Stimulated activated CD8-positive, alpha-beta memory T cell treated with anti-CD3 and anti-CD28 coated beads, Interleukin-4, amount 100 ng/mL, for 24 hours (primary cell): ENCODE data around the gene SLC16A12.
"Not testable (repeated sequence)": the region's sequence is repeated elsewhere in the genome, so short reads cannot be mapped to it uniquely, and the experiment has no call there.

Experiments used
- DNase-seq: peaks from one replicate; pipeline ENCODE4 v3.0.0-alpha.2; 2020; ENCODE audit warnings: low read depth

The SLC16A12 gene

DNA sequence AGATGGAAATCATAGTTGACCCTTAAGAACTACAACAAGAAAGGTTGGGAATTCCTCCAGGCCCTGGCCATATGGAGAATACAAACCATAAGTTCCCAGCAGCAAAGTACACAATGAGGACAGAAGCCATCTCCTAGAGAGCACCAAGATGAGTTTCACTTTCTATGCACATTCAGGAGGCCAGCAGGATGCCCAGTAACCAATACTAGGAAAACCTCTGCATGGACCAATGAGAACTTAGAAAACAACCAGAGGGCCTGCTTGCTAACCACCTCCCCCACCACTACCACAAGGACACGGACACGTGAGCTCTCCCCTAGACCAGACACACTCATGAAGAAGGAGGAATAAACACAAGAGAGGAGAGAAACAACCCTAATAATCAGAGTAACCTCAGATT is 64.8 kb downstream of the SLC16A12 start:
- DNase-seq = no peak

DNA sequence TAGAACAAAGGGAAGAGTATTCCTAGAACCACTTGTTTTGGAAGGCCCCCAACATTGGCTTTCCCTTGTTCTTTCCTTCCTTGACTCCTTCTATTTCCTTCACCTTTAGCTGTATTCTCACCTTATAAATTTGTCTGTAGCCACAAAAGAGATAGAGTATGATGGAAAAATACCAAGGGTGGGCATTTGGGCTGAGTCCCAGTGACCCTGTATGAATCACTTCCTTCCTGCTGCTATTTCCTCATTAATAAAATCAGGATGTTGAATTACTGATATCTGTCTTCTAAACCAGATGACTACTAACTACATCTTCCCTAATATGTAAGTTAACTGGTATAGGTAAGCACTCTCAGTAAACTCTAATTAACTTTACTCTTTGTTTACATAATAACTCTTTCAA is 65.9 kb downstream of the SLC16A12 start:
- no peak for DNase-seq

DNA sequence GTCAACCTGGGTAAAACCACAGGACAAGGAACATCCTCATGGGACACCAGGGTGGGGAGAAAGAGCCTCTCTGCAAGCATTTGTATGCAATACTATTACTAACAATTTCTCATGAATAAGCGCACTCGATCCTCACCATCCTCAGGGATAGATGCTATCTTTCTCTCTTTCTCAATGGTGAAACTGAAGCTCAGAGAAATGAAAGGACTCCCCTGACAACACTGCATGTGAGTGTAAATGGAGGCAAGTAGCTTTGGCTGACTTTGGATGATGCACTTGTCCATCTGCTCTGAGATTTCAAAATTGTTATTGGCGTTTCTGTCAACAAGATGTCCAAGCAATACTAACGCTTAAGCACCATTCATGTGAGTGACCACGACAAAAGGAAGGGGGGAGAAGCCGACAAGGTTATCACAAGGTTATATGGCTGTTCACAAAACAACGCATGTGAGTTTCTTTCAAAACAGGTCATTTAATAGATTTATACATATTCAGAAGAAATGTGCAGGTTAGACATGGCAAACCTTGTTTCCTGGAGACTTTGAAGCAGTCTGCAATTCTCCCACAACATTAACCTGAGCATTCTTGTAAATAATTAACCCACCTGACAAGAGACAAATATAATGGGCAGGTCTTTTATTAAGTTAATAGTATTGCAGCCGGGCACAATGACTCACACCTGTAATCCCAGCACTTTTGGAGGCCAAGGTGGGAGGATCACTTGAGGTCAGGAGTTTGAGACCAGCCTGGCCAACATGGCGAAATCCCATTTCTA is 67.0 kb downstream of the SLC16A12 start:
- no peak for DNase-seq

DNA sequence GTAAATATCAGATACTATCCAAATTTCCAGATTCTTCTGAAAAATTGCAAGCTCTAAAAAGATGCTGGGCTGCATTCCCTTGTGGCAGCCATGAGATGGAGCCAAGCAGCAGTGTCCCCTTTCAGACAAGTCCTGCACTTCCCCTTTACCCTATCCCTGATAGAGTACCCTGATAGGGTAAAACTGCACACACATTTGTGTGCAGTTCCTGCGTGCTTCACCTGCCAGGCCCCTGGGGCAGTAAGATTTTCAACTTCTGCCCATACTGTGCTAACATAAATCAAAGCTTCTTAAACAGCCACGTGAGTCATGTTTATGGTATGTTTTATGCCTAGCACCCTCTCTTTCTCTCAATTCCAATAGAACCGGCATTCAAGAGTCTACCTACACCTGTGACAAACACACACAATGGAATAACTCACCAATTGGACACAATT is 68.8 kb downstream of the SLC16A12 start:
- no peak for DNase-seq

DNA sequence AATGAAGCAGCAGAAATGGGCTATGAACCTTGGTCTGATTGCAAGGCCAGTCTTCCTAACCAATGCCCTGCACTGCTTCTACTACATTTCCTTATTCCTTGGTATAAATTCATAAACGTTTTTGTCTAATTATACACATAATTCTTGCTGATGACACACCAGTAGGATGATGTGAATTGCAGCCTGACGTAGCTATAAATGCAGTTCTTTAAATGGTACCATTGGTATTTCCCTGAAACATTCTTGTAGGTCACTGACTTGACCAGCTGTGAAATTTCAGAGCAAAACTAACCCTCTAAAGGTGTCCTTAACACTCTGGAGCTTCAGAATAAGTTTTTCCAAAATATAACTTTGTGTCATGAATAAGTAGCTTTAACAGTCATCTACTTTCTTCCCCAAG is 70.2 kb downstream of the SLC16A12 start:
- no peak for DNase-seq

DNA sequence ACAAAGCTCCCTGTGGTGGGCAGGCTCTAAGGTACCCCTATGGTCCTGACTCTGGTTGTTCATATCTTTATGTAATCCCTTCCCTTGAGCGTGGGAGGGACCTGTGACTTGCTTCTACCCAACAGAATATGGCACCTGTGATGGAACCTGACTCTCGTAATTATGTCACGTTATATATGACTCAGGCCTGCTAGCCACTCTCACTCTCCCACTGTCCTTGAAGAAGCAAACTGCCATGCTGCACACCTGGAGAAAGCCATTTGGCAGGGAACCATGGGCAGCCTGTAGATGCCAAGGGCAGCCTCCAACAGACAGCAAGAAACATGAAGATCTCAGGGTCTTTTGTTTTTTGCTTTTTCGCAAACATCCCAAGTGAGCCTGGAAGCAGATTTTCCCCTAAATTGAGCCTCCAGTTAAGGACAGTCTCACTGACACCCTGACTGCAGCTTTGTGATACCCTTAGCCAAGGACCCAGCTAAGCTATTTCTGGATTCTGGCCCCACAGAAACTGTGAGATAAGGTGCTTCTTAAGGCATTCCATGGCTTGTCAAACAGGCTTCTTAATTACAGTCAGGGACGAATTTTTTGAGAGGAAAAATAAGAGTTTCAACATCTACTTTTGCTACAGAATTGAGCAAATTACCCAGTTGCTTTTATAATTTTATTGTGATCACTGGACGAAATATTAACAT is 71.4 kb downstream of the SLC16A12 start:
- DNase-seq = no peak

DNA sequence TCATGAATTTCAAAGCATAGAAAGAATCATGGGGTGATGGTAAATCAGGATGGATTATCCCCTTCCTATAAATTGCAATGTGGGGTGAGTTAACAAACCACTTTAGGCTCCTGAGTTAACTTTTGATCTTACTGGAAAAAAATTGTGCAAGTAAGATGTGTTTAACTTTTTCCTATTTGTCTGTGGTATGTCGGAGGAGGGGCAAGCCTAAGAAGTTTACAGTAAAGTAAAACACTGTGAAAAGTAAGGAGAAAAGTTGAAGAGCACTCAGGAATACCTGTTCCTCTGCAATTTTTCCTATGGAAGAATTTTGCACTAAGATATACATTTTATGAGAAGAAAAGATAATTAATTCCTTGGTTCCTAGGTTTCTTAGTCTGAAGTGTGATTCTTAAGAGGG is 76.6 kb downstream of the SLC16A12 start:
- no peak for DNase-seq

DNA sequence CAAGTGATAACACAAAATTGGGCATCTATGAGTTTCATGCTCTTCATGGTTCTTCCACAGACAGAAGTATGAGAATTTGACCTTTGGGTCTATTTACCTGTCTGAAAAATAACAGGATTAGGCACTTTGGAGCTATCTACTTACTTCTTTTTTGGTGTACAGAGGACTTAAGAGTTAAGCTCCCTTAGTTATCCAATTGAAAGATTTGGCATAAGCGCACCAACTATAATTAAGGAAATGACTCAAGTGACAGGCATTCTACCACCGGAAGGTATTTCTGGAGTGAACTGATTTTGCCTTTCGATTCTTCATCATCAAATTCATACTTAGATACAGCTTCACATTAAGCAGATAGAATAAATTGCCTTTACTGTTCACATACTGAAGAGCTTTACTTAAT is 77.1 kb downstream of the SLC16A12 start:
- DNase-seq = no peak

DNA sequence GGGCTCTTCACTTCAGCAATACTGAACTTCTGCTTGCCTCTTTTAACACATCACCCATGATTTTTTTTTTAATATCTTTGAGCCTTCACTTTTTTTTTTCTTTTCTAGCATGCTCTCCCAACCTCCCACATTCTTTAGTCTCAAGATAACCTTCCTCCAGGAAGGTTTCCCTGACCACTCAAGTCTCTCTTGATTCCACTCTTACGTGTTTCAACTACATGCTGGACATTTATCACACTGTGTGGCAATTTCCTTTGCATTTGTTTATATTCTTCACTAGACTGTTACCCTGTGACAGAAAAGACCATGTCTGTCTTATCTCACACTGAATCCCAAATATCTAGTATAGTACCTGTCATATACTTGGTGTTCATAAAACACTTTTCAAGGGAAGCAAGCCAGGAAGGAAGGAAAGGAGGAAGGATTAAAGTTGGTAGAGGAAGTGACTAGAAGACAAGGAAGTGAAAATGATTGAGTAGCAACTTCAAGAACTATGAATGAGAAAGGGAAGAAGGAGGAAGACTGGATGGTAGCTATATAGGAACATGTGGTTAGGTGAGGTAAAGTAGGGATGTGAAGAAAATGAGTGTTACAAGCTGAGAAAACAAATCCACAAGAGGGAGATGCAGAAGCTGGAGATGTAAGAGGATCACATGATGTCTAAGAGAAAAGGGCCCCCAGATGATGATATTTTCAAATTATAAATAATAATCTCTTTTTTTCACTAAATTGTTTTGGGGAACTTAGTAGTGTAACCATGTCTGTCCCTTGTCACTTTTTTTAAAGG is 80.6 kb downstream of the SLC16A12 start:
- DNase-seq = no peak

DNA sequence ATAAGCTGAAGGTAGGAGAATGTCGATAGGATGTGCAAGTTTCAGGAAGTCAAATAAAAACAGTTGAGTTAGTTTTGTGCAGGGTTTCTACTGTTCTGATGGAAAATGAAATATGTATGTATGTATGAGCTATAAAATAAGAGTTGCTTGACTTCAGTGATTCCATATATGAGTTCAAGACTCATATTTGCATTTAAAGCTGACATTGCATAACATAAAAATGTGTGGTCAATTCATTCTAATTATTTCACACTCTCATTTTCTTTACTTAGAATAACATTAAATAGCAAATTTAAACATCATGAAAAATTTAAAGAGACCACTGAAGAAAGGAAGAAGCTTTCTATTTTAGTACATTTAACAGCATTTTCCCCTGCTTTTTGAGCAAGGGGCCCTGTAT is 83.2 kb downstream of the SLC16A12 start:
- no peak for DNase-seq

DNA sequence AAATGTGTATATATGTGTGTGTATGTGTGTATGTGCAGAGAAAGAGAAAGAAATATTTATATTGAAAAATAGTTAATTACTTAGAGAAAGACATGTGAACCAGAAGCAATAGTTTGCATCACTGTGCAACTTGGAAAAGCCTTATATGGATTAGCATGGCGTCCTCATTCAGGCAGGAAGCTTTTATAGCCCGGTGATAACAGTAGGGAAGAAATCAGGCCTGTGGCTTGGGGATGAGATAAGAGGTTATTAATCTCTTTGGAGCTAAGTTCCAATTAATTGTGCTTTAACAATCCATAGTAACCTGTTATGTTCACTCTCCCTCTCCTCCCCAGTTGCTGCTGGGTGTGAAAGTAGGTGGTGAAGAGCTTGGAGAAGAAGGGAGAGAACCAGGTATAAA is 84.5 kb downstream of the SLC16A12 start:
- DNase-seq = no peak

DNA sequence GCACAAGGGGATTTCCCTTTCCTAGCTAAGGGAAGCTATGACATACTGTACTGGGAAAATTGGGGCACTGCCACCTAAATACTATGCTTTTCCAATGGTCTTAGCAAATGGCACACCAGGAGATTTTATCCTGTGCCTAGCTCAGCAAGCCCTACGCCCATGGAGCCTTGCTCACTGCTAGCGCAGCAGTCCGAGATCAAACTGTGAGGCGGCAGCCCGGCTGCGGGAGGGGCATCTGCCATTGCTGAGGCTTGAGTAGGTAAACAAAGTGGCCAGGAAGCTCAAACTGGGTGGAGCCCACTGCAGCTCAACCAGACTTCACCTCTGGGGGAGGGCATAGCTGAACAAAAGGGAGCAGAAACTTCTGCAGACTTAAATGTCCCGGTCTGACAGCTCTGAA is 90.6 kb downstream of the SLC16A12 start:
- DNase-seq = not testable (repeated sequence)

DNA sequence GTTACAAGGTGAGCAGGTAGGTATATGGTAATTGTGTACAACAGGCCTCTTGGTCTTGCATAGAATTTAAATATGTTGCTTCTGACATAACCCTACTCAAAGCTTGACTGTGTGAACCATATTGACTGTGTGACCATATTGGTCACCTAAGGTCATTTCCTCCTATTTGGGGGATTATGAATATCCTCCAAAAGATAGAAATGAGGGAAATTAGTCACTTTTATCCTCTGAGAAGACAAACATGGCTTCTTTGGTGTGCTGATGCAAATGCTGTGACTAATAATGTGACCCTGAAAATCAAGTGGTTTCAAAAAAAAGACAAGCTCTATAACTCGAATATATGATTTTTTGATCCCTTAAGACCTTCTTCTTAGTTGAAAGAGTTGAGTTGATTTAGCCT is 93.1 kb downstream of the SLC16A12 start:
- DNase-seq = no peak

DNA sequence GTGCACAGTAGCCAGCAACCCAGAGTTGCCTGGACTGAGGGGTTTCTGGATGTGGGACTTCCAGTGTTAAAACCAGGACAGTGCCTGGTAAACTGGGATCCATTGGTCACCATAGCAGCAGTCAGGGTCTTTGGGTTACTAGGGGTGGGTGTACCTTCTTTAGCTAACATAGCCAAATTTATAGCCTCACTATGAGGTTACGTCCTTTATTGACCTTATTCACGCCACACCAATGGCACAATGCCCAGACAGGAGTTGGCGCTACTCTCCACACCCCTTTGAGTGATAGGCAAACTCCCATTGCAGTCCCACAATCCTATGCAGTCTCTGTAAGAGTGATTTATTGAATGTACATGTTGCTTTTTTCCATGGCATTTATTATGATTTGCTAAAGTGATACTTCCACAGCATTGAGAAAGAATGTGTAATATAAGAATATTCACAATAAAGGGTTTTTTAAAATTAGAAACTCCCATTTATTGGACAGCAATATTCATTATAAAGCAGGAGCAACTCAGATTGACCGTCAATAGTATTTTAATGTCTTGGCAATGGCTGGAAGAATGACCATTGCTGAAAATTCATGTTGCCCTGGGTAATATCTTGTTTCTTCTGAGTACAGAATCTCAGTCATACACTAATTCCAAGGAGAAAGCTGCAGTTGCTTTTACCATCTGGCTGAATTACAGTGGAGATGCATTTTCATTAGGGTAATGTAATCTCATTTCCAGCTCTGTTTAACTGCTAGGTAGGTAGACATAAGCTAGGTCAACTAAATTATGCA is 95.0 kb downstream of the SLC16A12 start:
- DNase-seq = no peak

DNA sequence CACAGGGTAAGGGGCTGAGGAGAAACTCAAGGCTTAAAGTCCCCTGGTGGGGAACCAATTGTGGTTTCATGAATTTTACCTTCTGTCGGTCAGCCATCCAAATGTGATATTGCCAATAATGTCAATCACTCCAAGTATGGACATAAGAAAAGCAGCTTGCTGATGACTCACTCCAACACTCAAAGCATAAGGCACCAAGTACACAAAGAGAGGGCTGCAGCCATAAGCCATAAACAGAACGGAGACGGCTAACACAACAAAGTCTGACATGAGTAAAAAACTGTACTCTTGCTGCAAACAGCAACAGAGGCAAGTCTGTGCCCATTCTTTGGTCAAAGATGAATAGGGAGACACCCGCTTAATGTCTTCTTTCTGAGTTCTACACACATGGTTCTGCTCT is 96.9 kb downstream of the SLC16A12 start:
- no peak for DNase-seq

DNA sequence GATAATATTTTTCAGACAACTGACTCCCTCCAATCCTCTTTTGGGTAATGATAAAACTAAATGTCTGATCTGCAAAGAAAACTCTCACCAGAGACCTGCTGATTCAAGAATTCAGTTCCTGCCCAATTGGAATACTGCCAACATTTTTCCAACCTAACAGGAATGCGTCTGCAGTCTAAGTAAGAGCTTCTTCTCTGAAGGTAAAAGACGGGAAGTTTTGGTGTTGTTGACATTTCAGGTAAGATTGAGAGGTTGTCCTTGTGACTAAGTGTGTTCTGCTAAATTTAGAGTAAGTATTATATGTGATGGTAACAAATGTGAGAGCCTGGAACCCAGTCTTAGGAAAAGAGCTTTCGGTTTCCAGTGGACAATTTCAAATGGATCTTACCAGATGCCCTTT is 103.4 kb downstream of the SLC16A12 start:
- no peak for DNase-seq

DNA sequence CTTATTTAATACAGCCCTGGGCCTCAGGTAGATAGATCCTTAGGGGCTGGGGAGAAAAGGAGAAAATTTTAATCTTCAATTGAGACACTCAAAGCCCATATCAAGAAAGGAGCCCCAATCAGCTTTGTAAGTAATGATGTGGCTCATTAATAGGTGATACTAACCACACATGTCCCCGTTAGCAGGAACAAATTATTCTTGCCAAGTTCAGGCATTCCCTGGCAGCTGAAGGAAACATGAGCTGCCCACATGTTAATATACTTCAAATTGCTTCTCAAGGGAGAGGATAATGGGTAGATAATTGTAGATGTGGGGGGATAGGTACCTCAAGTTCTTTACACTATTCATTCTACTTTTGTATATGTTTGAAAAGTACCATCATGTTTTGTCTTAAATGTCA is 106.5 kb downstream of the SLC16A12 start:
- no peak for DNase-seq

DNA sequence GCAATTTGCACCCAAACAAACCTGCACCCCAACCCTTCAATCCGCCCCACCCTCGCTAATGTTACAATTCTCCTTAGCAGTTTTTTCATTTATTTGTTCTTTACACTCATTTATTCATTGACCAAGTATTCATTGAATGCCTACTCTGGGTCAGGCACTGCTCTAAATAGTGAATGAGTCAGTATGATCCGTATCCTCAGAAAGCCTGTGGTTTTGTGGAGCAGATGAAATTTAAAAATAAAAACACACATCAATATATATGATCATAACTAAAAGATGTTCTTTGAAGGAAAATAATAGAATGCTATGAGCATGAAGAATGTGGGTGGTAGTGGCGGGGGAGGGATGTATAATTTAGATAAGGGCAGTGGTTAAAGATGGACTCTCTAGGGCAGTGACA is 107.8 kb downstream of the SLC16A12 start:
- DNase-seq = no peak

DNA sequence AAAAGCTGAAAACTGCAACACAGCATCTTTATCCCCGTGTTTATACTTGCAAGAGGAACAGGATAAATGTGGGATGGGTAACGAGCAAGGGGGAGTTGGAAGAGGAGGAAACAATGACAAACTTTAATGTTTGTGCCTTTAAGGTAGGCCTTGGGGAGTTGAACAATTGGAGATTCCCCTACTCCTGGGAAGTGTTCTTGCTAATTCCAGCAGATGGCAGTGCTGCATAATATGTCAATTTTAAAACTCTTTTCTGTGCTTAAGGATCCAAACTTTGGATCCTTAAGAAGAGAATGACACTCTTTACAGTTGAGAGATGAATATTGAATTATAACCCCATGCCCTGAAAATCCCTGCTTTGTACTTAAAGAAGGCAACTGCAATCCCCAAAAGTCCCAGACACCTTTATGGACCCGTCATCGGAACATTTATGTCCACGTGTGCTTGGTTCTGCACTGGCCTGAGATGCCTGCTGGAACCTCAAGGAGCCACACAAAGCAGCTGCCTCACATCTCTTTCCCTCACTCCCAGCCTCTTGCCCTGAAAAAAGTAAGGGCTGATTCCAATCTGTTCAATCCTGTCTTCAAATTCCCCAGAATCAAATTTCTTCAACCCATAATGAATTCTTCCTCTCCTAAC is 109.0 kb downstream of the SLC16A12 start:
- DNase-seq = no peak

DNA sequence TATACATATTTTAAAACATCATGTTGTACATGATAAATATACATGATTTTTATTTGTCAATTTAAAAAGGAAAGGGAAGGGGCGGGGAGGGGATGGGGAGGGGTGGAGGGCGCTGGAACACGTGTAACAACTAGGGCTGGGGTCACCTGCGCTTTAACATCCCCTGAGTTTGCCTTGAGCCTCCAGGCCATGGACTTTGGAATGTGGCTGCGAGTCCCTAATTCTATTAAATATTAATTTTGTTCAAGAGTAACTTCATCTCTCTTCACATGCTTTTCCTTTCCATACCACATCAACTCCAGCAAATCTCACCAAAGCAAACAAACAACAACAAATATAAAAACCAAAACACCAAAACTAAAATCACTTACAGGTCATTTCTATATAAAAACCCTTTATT is 110.4 kb downstream of the SLC16A12 start:
- DNase-seq = no peak

DNA sequence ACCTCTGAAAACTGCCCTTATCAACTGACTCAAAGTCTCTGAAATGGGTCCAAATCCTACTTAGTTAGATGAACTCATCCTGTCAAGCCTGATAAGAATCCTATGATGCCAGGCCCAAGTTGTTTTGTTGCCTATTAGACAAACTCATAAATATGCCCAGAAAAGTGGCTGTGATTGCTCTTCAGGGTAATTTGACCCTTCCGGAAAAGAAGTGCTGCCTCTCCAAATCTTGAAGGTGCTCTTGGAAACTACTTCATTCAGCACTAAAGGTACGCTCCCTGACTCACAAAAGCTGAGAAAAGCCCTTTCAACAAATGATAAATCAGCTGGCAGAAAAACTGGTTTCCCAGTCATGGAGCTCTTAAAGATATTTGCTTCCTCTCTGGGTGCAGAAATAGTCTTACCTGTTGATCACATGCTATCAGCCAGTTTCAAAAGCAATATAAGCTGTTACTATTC is 114.3 kb downstream of the SLC16A12 start:
- no peak for DNase-seq

DNA sequence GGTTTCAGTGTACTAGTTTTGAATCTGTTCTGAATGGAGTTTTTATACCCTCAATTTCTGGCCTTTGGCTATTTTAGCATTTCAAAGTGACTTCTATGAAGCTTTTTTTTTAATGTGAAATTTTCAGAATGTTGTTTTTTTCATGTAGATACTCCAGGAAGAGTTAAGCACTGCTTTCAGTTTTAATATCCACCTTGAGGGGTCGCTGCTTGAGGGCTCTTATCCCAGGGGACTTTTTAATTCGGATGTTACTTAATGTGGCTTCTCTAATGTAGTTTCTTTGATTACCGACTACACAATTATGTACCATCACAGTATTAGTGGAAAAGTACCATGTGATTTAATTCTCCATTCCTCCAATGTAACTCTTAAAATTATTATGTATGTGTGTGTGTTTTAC is 115.8 kb downstream of the SLC16A12 start:
- no peak for DNase-seq
